OCI-LY7 (cell line): ENCODE results near the gene SMAP2.

Experiments used
- CTCF ChIP-seq: fragments of 200-600 bp; sonication (generic); conservative IDR thresholded peaks from 2 replicates; pipeline ENCODE4 v1.5.1; 2014; ENCODE audit warnings: mild to moderate bottlenecking, antibody characterized with exemption, low read length, moderate library complexity, mixed read lengths
- EZH2phosphoT487 ChIP-seq: fragments of 200-600 bp; sonication (generic); IDR thresholded peaks from 2 replicates; pipeline ENCODE4 v1.6.1; 2018; ENCODE audit warnings: low read depth, borderline replicate concordance, mild to moderate bottlenecking, mixed run types, antibody characterized with exemption, low read length, moderate library complexity, mixed read lengths

GRCh38 chr1:40439247-40439646 is 65.7 kb downstream of the SMAP2 start:
- TF ChIP-seq CTCF (no peak), EZH2phosphoT487 (no peak)
